ENCODE results near the gene LRMDA.

The LRMDA gene

GRCh38 chr10:75465450-75465827 lies 34.0 kb downstream of the LRMDA start:
- H4K20me1 ChIP-seq (ENCODE audit: insufficient read depth, low read length): no peaks in the 10 kb centered on the region
- no peak overlapping the region for H3K4me2 ChIP-seq (ENCODE audit: insufficient read depth, low read length)
- DNase-seq: no peak
- H3K4me1 ChIP-seq (ENCODE audit: insufficient read depth, low read length): no peaks in the 10 kb centered on the region
- H2AFZ ChIP-seq (ENCODE audit: low read depth, low read length): no peak overlapping the region
- no peaks in the 10 kb centered on the region for H3K79me2 ChIP-seq (ENCODE audit: insufficient read depth, low read length)
- H3K4me3 ChIP-seq (ENCODE audit: low read depth in 1 of 2, low read length in 2 of 2): no peak overlapping the region
- TF ChIP-seq CTCF (IDR thresholded peaks at IDR 0.05; ENCODE audit: borderline replicate concordance, extremely low read depth, low read length, poor library complexity, severe bottlenecking): no peak
- TF ChIP-seq EZH2 (IDR thresholded peaks at IDR 0.05; ENCODE audit: borderline replicate concordance, low read depth, low read length, severe bottlenecking): no peak
- peaks cover 10% of the 10 kb centered on the region for H3K27me3 ChIP-seq (ENCODE audit: insufficient read depth, low read length, poor library complexity)
- no peak for ATAC-seq (ENCODE audit: insufficient read depth, low read depth)
- no peak overlapping the region for H3K9ac ChIP-seq (ENCODE audit: low read depth, low read length)
- no peaks in the 10 kb centered on the region for H3K36me3 ChIP-seq (ENCODE audit: insufficient read depth, low read length)
- no peak overlapping the region for H3K27ac ChIP-seq (ENCODE audit: low read length)
- H3K9me3 ChIP-seq (ENCODE audit: insufficient read depth, low read length, severe bottlenecking): no peaks in the 10 kb centered on the region

- no peak overlapping the region for H2AFZ ChIP-seq (ENCODE audit: low read depth, low read length)
- H3K9me3 ChIP-seq (ENCODE audit: insufficient read depth, low read length, severe bottlenecking): no peaks in the 10 kb centered on the region
- no peaks in the 10 kb centered on the region for H3K36me3 ChIP-seq (ENCODE audit: insufficient read depth, low read length)
- H3K27me3 ChIP-seq (ENCODE audit: insufficient read depth, low read length, poor library complexity): peaks cover 10% of the 10 kb centered on the region
- no peak overlapping the region for H3K4me3 ChIP-seq (ENCODE audit: low read depth in 1 of 2, low read length in 2 of 2)
- H3K4me2 ChIP-seq (ENCODE audit: insufficient read depth, low read length): no peak overlapping the region
- H3K79me2 ChIP-seq (ENCODE audit: insufficient read depth, low read length): no peaks in the 10 kb centered on the region
- H3K9ac ChIP-seq (ENCODE audit: low read depth, low read length): no peak overlapping the region
- H3K27ac ChIP-seq (ENCODE audit: low read length): no peak overlapping the region
- ATAC-seq (ENCODE audit: insufficient read depth, low read depth): no peak
- H3K4me1 ChIP-seq (ENCODE audit: insufficient read depth, low read length): no peaks in the 10 kb centered on the region
- no peaks in the 10 kb centered on the region for H4K20me1 ChIP-seq (ENCODE audit: insufficient read depth, low read length)
- TF ChIP-seq EZH2 (IDR thresholded peaks at IDR 0.05; ENCODE audit: borderline replicate concordance, low read depth, low read length, severe bottlenecking) (no peak), CTCF (IDR thresholded peaks at IDR 0.05; ENCODE audit: borderline replicate concordance, extremely low read depth, low read length, poor library complexity, severe bottlenecking) (no peak)
- no peak for DNase-seq
Measured at GRCh38 chr10:75466001-75466400, 34.6 kb downstream of the LRMDA start.

GRCh38 chr10:75466886-75467285 lies 35.5 kb downstream of the LRMDA start:
- DNase-seq: no peak

More at GRCh38 chr10:75466886-75467285, 35.5 kb downstream of the LRMDA start:
- H3K79me2 ChIP-seq (ENCODE audit: insufficient read depth, low read length): no peaks in the 10 kb centered on the region
- H3K4me2 ChIP-seq (ENCODE audit: insufficient read depth, low read length): no peak overlapping the region
- no peak for TF ChIP-seq CTCF (IDR thresholded peaks at IDR 0.05; ENCODE audit: borderline replicate concordance, extremely low read depth, low read length, poor library complexity, severe bottlenecking)
- TF ChIP-seq EZH2 (IDR thresholded peaks at IDR 0.05; ENCODE audit: borderline replicate concordance, low read depth, low read length, severe bottlenecking): no peak
- H2AFZ ChIP-seq (ENCODE audit: low read depth, low read length): no peak overlapping the region
- H3K9me3 ChIP-seq (ENCODE audit: insufficient read depth, low read length, severe bottlenecking): no peaks in the 10 kb centered on the region
- H3K27me3 ChIP-seq (ENCODE audit: insufficient read depth, low read length, poor library complexity): peaks cover 7% of the 10 kb centered on the region
- H4K20me1 ChIP-seq (ENCODE audit: insufficient read depth, low read length): no peaks in the 10 kb centered on the region
- H3K4me1 ChIP-seq (ENCODE audit: insufficient read depth, low read length): no peaks in the 10 kb centered on the region
- ATAC-seq (ENCODE audit: insufficient read depth, low read depth): no peak
- H3K9ac ChIP-seq (ENCODE audit: low read depth, low read length): no peak overlapping the region
- no peak overlapping the region for H3K27ac ChIP-seq (ENCODE audit: low read length)
- no peak overlapping the region for H3K4me3 ChIP-seq (ENCODE audit: low read depth in 1 of 2, low read length in 2 of 2)
- no peaks in the 10 kb centered on the region for H3K36me3 ChIP-seq (ENCODE audit: insufficient read depth, low read length)

Measured in DND-41 (cell line).